Measurements from ENCODE around the gene PLCH2. TPM values are rescaled to one million over a fixed set of nuclear protein-coding genes. Genes with fewer than 3 reads are reported as not detected.

PLCH2 gene
- total and polyA plus RNA-seq, 9 of the 15 experiments (the other 6 are each of a cell fraction or from before 2014, with no cell fraction given) = 0.16 TPM; not detected in 8

- WGBS (ENCODE audit: insufficient coverage, low coverage, missing lambda C conversion rate) = 49% methylated on average over 21 of the region's 21 CpGs
- Histone ChIP-seq H3K4me3 (no peak overlapping the region), H3K79me2 (ENCODE audit: control insufficient read depth, insufficient read depth, low read length) (no peaks in the 10 kb centered on the region), H3K36me3 (ENCODE audit: control insufficient read depth, insufficient read depth, low read length) (peaks cover 31% of the 10 kb centered on the region; the same call in 2 of the 3 replicates), H3K4me2 (ENCODE audit: insufficient read depth, low read length) (no peak overlapping the region), H3K4me1 (replicated peaks in 1 of 2; ENCODE audit: control insufficient read depth in 2 of 2, insufficient read depth in 2 of 2, low read length in 2 of 2) (peaks cover 0 to 87% of the 10 kb centered on the region in 2 experiments; a peak in 2 of 5 replicates), H3K27me3 (ENCODE audit: control insufficient read depth in 2 of 2, insufficient read depth in 2 of 2, low read length in 2 of 2) (peaks cover 25 to 40% of the 10 kb centered on the region in 2 experiments; a peak in 4 of 5 replicates), H3K27ac (ENCODE audit: extremely low read depth, low read depth, low read length) (no peak overlapping the region), H3K9me1 (ENCODE audit: control insufficient read depth, insufficient read depth, low read length) (peaks cover 2% of the 10 kb centered on the region), H2AFZ (ENCODE audit: low read depth, low read length) (no peak overlapping the region), H4K20me1 (replicated peaks; ENCODE audit: control insufficient read depth, insufficient read depth, low read length) (peaks cover 10% of the 10 kb centered on the region; the same call in 1 of the 2 replicates), H3K9ac (ENCODE audit: insufficient read depth in 1 of 2, low read depth in 2 of 2, low read length in 2 of 2) (no peak overlapping the region), H3K9me3 (replicated peaks; ENCODE audit: control insufficient read depth, insufficient read depth, low read depth, low read length) (no peaks in the 10 kb centered on the region)
- DNase-seq (ENCODE audit: extremely low read depth in 1 of 4, low spot score in 3 of 4) = no peak
- TF ChIP-seq POLR2G (IDR thresholded peaks at IDR 0.05; ENCODE audit: low read depth, low read length) = 0 out of 2 replicates have a peak, but pooled peaks have one; percentile 10
- no peak for TF ChIP-seq DLX4 (CRISPR knock-in tag; IDR thresholded peaks at IDR 0.05)
- ChIA-PET POLR2A (interaction anchor here (0.7 to 1.4 kb wide), 6 partner anchors 8 to 60 kb away, joined by 3 to 6 read pairs (median 4); no protein-coding TSS in a partner anchor), CTCF (ENCODE audit: low intra/inter-chr PET ratio) (no interaction called here)
- ATAC-seq = no peak
- in situ Hi-C loops (cut with MboI) = no loop called here
- BruUV-seq (replicated peaks) = no TSS peak
- FAIRE-seq = no peak
- intact Hi-C loops (cut with micrococcal nuclease) = no loop called here
These were observed 29.4 kb downstream of the PLCH2 start for GRCh38 chr1:2505461-2505994.
